NCI-H2107 treated with DMSO at 0.1 percent for 48 hours (cell line): ENCODE data around the gene YBEY.

Experiments used
- DNase-seq: peaks from one replicate; lab custom pipeline; 2025; ENCODE audit not compliant: unreplicated experiment; lab: John Stamatoyannopoulos, UW

Gene YBEY

GRCh38 chr21:46325073-46325912 lies 39.2 kb downstream of the YBEY start:
- peak; percentile 38 for DNase-seq

- no peak for DNase-seq
These were observed 40.1 kb downstream of the YBEY start for GRCh38 chr21:46326110-46326703.

- DNase-seq, result no peak
These were observed 41.6 kb downstream of the YBEY start for GRCh38 chr21:46327711-46328110.

GRCh38 chr21:46328151-46328550 lies 42.0 kb downstream of the YBEY start:
- no peak for DNase-seq

GRCh38 chr21:46329796-46330195 lies 43.7 kb downstream of the YBEY start:
- DNase-seq, result no peak

- DNase-seq, result no peak
These were observed 48.4 kb downstream of the YBEY start for GRCh38 chr21:46334351-46335140.

- DNase-seq, result no peak
These were observed 50.5 kb downstream of the YBEY start for GRCh38 chr21:46336603-46337002.

GRCh38 chr21:46340998-46341397 lies 54.9 kb downstream of the YBEY start:
- DNase-seq, result no peak

- no peak for DNase-seq
These were observed 58.2 kb downstream of the YBEY start for GRCh38 chr21:46344219-46344915.

GRCh38 chr21:46345861-46346260 lies 59.7 kb downstream of the YBEY start:
- DNase-seq, result no peak

- no peak for DNase-seq
These were observed 60.4 kb downstream of the YBEY start for GRCh38 chr21:46346296-46347202.

- DNase-seq, result no peak
These were observed 61.0 kb downstream of the YBEY start for GRCh38 chr21:46347203-46347550.
